Adipocyte (in vitro differentiated cells): Measurements from ENCODE around the gene IGFBP3.
A peak's percentile ranks its signal among the peaks of the same experiment; 100 is the strongest.

Experiments
- DNase-seq: peaks from one replicate; pipeline ENCODE4 v3.0.0-alpha.2; 2015; ENCODE audit warnings: low read depth
- H3K27me3 ChIP-seq: replicated peaks from 2 replicates; pipeline ENCODE4 v1.7.0; 2013; ENCODE audit warnings: mild to moderate bottlenecking, low read length, moderate library complexity; ENCODE audit not compliant: control insufficient read depth, insufficient read depth
- H3K36me3 ChIP-seq: 2 replicates; pipeline ENCODE4 v1.7.0; 2013; ENCODE audit warnings: low read length, mild to moderate bottlenecking, moderate library complexity; ENCODE audit not compliant: control insufficient read depth, insufficient read depth, severe bottlenecking
- H3K4me1 ChIP-seq: 2 replicates; pipeline ENCODE4 v1.7.0; 2013; ENCODE audit warnings: mild to moderate bottlenecking, low read length, moderate library complexity; ENCODE audit not compliant: control insufficient read depth, insufficient read depth
- H3K4me3 ChIP-seq: 2 replicates; pipeline ENCODE4 v1.7.0; 2013; ENCODE audit warnings: mild to moderate bottlenecking, low read length, moderate library complexity
- H3K9ac ChIP-seq: 2 replicates; pipeline ENCODE4 v1.7.0; 2013; ENCODE audit warnings: mild to moderate bottlenecking, low read length, moderate library complexity
- H3K9me3 ChIP-seq: 2 replicates; pipeline ENCODE4 v1.7.0; 2013; ENCODE audit warnings: mild to moderate bottlenecking, low read length, moderate library complexity; ENCODE audit not compliant: control insufficient read depth

IGFBP3 gene

GRCh38 chr7:45921699-45922519 is 837 bp upstream of the IGFBP3 start:
- DNase-seq, result peak; percentile 89
- Histone ChIP-seq H3K9ac (peak overlapping the region; percentile 73), H3K27me3 (no peaks in the 10 kb centered on the region), H3K36me3 (peaks cover 4% of the 10 kb centered on the region), H3K9me3 (no peaks in the 10 kb centered on the region), H3K4me3 (peak overlapping the region; percentile 82), H3K4me1 (peaks cover 60% of the 10 kb centered on the region)

- peak overlapping the region; percentile 73 for H3K9ac ChIP-seq
- no peaks in the 10 kb centered on the region for H3K9me3 ChIP-seq
- DNase-seq, result no peak
- H3K4me1 ChIP-seq, result peaks cover 60% of the 10 kb centered on the region
- H3K4me3 ChIP-seq, result peak overlapping the region; percentile 82
- no peaks in the 10 kb centered on the region for H3K27me3 ChIP-seq
- H3K36me3 ChIP-seq, result peaks cover 10% of the 10 kb centered on the region
Observed at GRCh38 chr7:45921381-45921698, 268 bp upstream of the IGFBP3 start.

- H3K9me3 ChIP-seq, result no peaks in the 10 kb centered on the region
- H3K36me3 ChIP-seq, result peaks cover 21% of the 10 kb centered on the region
- H3K4me1 ChIP-seq, result peaks cover 65% of the 10 kb centered on the region
- H3K9ac ChIP-seq, result peak overlapping the region; percentile 71
- DNase-seq, result peak; percentile 30
- peak overlapping the region; percentile 82 for H3K4me3 ChIP-seq
- no peaks in the 10 kb centered on the region for H3K27me3 ChIP-seq
Observed at GRCh38 chr7:45919993-45920459, 1.0 kb downstream of the IGFBP3 start.

- peak; percentile 12 for DNase-seq
- no peaks in the 10 kb centered on the region for H3K27me3 ChIP-seq
- H3K4me3 ChIP-seq, result peak overlapping the region; percentile 82
Observed at GRCh38 chr7:45919231-45919784, 1.8 kb downstream of the IGFBP3 start.

GRCh38 chr7:45918556-45918955 is 2.5 kb downstream of the IGFBP3 start:
- no peak for DNase-seq
- Histone ChIP-seq H3K9ac (peak overlapping the region; percentile 71), H3K4me3 (peak overlapping the region; percentile 82), H3K27me3 (no peaks in the 10 kb centered on the region), H3K9me3 (no peaks in the 10 kb centered on the region), H3K36me3 (peaks cover 36% of the 10 kb centered on the region), H3K4me1 (peaks cover 53% of the 10 kb centered on the region)

More at GRCh38 chr7:45919231-45919784, 1.8 kb downstream of the IGFBP3 start:
- H3K9ac ChIP-seq, result peak overlapping the region; percentile 71
- H3K9me3 ChIP-seq, result no peaks in the 10 kb centered on the region
- H3K4me1 ChIP-seq, result peaks cover 60% of the 10 kb centered on the region
- H3K36me3 ChIP-seq, result peaks cover 28% of the 10 kb centered on the region

GRCh38 chr7:45917658-45918057 is 3.4 kb downstream of the IGFBP3 start:
- Histone ChIP-seq H3K9me3 (no peaks in the 10 kb centered on the region), H3K27me3 (no peaks in the 10 kb centered on the region), H3K36me3 (peaks cover 45% of the 10 kb centered on the region), H3K4me3 (peak overlapping the region; percentile 82), H3K4me1 (peaks cover 44% of the 10 kb centered on the region), H3K9ac (peak overlapping the region; percentile 71)
- peak; percentile 91 for DNase-seq

- H3K4me3 ChIP-seq, result no peak overlapping the region
- H3K36me3 ChIP-seq, result peaks cover 49% of the 10 kb centered on the region
- DNase-seq, result no peak
- no peaks in the 10 kb centered on the region for H3K9me3 ChIP-seq
- peaks cover 38% of the 10 kb centered on the region for H3K4me1 ChIP-seq
- H3K27me3 ChIP-seq, result no peaks in the 10 kb centered on the region
- no peak overlapping the region for H3K9ac ChIP-seq
Observed at GRCh38 chr7:45917064-45917463, 4.0 kb downstream of the IGFBP3 start.

- Histone ChIP-seq H3K9ac (no peak overlapping the region), H3K4me1 (peaks cover 31% of the 10 kb centered on the region), H3K36me3 (peaks cover 57% of the 10 kb centered on the region), H3K9me3 (no peaks in the 10 kb centered on the region), H3K27me3 (no peaks in the 10 kb centered on the region), H3K4me3 (no peak overlapping the region)
- no peak for DNase-seq
Observed at GRCh38 chr7:45915606-45916005, 5.5 kb downstream of the IGFBP3 start.

GRCh38 chr7:45914911-45915310 is 6.2 kb downstream of the IGFBP3 start:
- no peak overlapping the region for H3K4me3 ChIP-seq
- no peak for DNase-seq

GRCh38 chr7:45912972-45913371 is 8.1 kb downstream of the IGFBP3 start:
- Histone ChIP-seq H3K9me3 (peaks cover 4% of the 10 kb centered on the region), H3K4me1 (peaks cover 8% of the 10 kb centered on the region), H3K4me3 (no peak overlapping the region), H3K36me3 (peaks cover 57% of the 10 kb centered on the region), H3K27me3 (no peaks in the 10 kb centered on the region), H3K9ac (no peak overlapping the region)
- no peak for DNase-seq

More at GRCh38 chr7:45914911-45915310, 6.2 kb downstream of the IGFBP3 start:
- H3K9ac ChIP-seq, result no peak overlapping the region
- peaks cover 27% of the 10 kb centered on the region for H3K4me1 ChIP-seq
- H3K9me3 ChIP-seq, result no peaks in the 10 kb centered on the region
- no peaks in the 10 kb centered on the region for H3K27me3 ChIP-seq
- H3K36me3 ChIP-seq, result peaks cover 57% of the 10 kb centered on the region

- Histone ChIP-seq H3K4me3 (no peak overlapping the region), H3K4me1 (peaks cover 5% of the 10 kb centered on the region)
- no peak for DNase-seq
Observed at GRCh38 chr7:45911311-45911710, 9.8 kb downstream of the IGFBP3 start.

More at GRCh38 chr7:45911311-45911710, 9.8 kb downstream of the IGFBP3 start:
- Histone ChIP-seq H3K36me3 (peaks cover 47% of the 10 kb centered on the region), H3K9ac (no peak overlapping the region), H3K9me3 (peaks cover 6% of the 10 kb centered on the region), H3K27me3 (no peaks in the 10 kb centered on the region)
